GM12878 (cell line): ENCODE data around the gene CTSC. TPM values are rescaled to one million over a fixed set of nuclear protein-coding genes. Genes with fewer than 3 reads are reported as not detected.

Source experiments
- ATAC-seq: fragments of 200-7000 bp; cut with Tn5 transposase; 3 replicates; pipeline ENCODE4 v1.9.1; 2020; ENCODE audit warnings: mild to moderate bottlenecking, moderate library complexity
- BruUV-seq: library from RNA; stranded (reverse); fragments of 400-500 nt; replicated peaks from 2 replicates; lab custom pipeline; 2021; lab: Mats Ljungman, UMichigan
- CTCF ChIA-PET: fragments of 300-600 bp; sonication (Branson Sonifier 250); formaldehyde crosslinking; extraction: SDS; loops from one replicate; lab custom pipeline; 2021; ENCODE audit warnings: inconsistent platforms; lab: Yijun Ruan, JAX
- POLR2A ChIA-PET: fragments of 350-600 bp; formaldehyde crosslinking; extraction: SDS; loops from one replicate; lab custom pipeline; 2021; ENCODE audit warnings: inconsistent platforms; lab: Charles Lee
- RAD21 ChIA-PET: fragments of 300-600 bp; sonication (Branson Sonifier 250); formaldehyde crosslinking; loops from one replicate; lab custom pipeline; 2023; ENCODE audit warnings: antibody characterized with exemption; ENCODE audit not compliant: unreplicated experiment; lab: Charles Lee
- SMC1A ChIA-PET: fragments of 300-600 bp; sonication (Branson Sonifier 250); formaldehyde crosslinking; loops from one replicate; lab custom pipeline; 2023; ENCODE audit not compliant: unreplicated experiment, uncharacterized antibody; lab: Charles Lee
- DNase-seq: peaks from one replicate; pipeline ENCODE4 v3.0.0-alpha.2; 2011; ENCODE audit warnings: low read depth, low spot score
- FAIRE-seq: peaks from 3 replicates; lab custom pipeline; 2011; peaks lifted over from hg19 to GRCh38; lab: Jason Lieb, UNC
- H2AFZ ChIP-seq: 2 replicates; pipeline ENCODE4 v1.6.0; 2011; ENCODE audit warnings: low read depth, low read length, control low read depth; ENCODE audit not compliant: control insufficient read depth
- H3K27ac ChIP-seq: 2 replicates; pipeline ENCODE4 v1.5.1; 2011; ENCODE audit warnings: control low read depth; ENCODE audit not compliant: control insufficient read depth, insufficient read depth
- H3K27me3 ChIP-seq, 2 experiments: replicated peaks in 1 of 2; 2 replicates each; pipeline versions ENCODE4 v1.6.0 to v1.6.1; 2011; ENCODE audit warnings: low read length in 1 of 2; ENCODE audit not compliant: control insufficient read depth in 2 of 2, insufficient read depth in 2 of 2
- H3K36me3 ChIP-seq, 2 experiments: 2 replicates each; pipeline ENCODE4 v1.5.1; 2011; ENCODE audit warnings: low read length in 1 of 2; ENCODE audit not compliant: control insufficient read depth in 2 of 2, insufficient read depth in 2 of 2
- H3K4me1 ChIP-seq: 2 replicates; pipeline ENCODE4 v1.6.1; 2011; ENCODE audit warnings: mild to moderate bottlenecking, low read length, moderate library complexity, mixed read lengths; ENCODE audit not compliant: control insufficient read depth, insufficient read depth
- H3K4me2 ChIP-seq: 2 replicates; pipeline ENCODE4 v1.6.0; 2011; ENCODE audit warnings: control low read depth; ENCODE audit not compliant: control insufficient read depth, insufficient read depth
- H3K4me3 ChIP-seq: fragments of 200-600 bp; sonication (generic); 2 replicates; pipeline ENCODE4 v1.5.1; 2016
- H3K79me2 ChIP-seq: 2 replicates; pipeline ENCODE4 v1.6.0; 2011; ENCODE audit warnings: low read length; ENCODE audit not compliant: control insufficient read depth, insufficient read depth
- H3K9ac ChIP-seq: 2 replicates; pipeline ENCODE4 v1.8.0; 2011; ENCODE audit warnings: low read length, control low read depth, mixed read lengths; ENCODE audit not compliant: control insufficient read depth, insufficient read depth
- H3K9me3 ChIP-seq: replicated peaks from 3 replicates; pipeline ENCODE4 v1.5.1; 2011; ENCODE audit warnings: mild to moderate bottlenecking, low read length; ENCODE audit not compliant: control insufficient read depth, insufficient read depth
- H4K20me1 ChIP-seq: 2 replicates; pipeline ENCODE4 v1.6.0; 2011; ENCODE audit not compliant: control insufficient read depth, insufficient read depth
- CBX5 ChIP-seq: sonication (generic); IDR thresholded peaks from 2 replicates; pipeline ENCODE4 v1.6.1; 2016; ENCODE audit warnings: low read depth, moderate library complexity, mild to moderate bottlenecking, inconsistent platforms
- CEBPB ChIP-seq, 2 experiments: fragments of 150-350 bp in 1 of 2; IDR thresholded peaks; 2 replicates each; pipeline ENCODE4 v1.6.1; 2012 to 2014; ENCODE audit warnings: low read depth in 2 of 2, low read length in 2 of 2, borderline replicate concordance in 1 of 2, inconsistent platforms in 1 of 2
- CHD4 ChIP-seq: fragments of 200-600 bp; sonication (generic); IDR thresholded peaks from 2 replicates; pipeline ENCODE4 v1.6.1; 2016; ENCODE audit warnings: mild to moderate bottlenecking
- CREB1 ChIP-seq: IDR thresholded peaks from 2 replicates; pipeline ENCODE4 v1.6.1; 2012; ENCODE audit warnings: low read depth, mild to moderate bottlenecking, inconsistent platforms
- FOS ChIP-seq: IDR thresholded peaks from 3 replicates; pipeline ENCODE4 v1.6.1; 2011; ENCODE audit warnings: borderline replicate concordance; ENCODE audit not compliant: insufficient read length; ENCODE audit errors: extremely low read depth
- FOXM1 ChIP-seq: IDR thresholded peaks from 2 replicates; pipeline ENCODE4 v1.6.1; 2012; ENCODE audit warnings: low read depth, mild to moderate bottlenecking, inconsistent platforms, low read length, moderate library complexity
- NFYA ChIP-seq: IDR thresholded peaks from 2 replicates; pipeline ENCODE4 v1.6.1; 2011; ENCODE audit warnings: low read depth, mild to moderate bottlenecking, low read length, improper control_type of control experiment, borderline replicate concordance
- POLR2AphosphoS5 ChIP-seq: IDR thresholded peaks from 2 replicates; pipeline ENCODE4 v1.6.1; 2011; ENCODE audit warnings: mild to moderate bottlenecking, low read length, inconsistent platforms
- SMAD5 ChIP-seq: IDR thresholded peaks from 2 replicates; pipeline ENCODE4 v1.6.1; 2016; ENCODE audit warnings: antibody characterized with exemption, low read depth
- TBL1XR1 ChIP-seq: IDR thresholded peaks from 2 replicates; pipeline ENCODE4 v1.6.1; 2012; ENCODE audit warnings: low read depth, low read length, improper control_type of control experiment
- TCF7 ChIP-seq: IDR thresholded peaks from 2 replicates; pipeline ENCODE4 v1.6.1; 2014; ENCODE audit warnings: antibody characterized with exemption, borderline replicate concordance
- YBX1 ChIP-seq: fragments of 450-650 bp; IDR thresholded peaks from 2 replicates; pipeline ENCODE4 v1.6.1; 2016; ENCODE audit warnings: antibody characterized with exemption
- ZBED1 ChIP-seq: IDR thresholded peaks from 2 replicates; pipeline ENCODE4 v1.6.1; 2016; ENCODE audit warnings: borderline replicate concordance
- ZNF217 ChIP-seq: fragments of 450-650 bp; IDR thresholded peaks from 2 replicates; pipeline ENCODE4 v1.6.1; 2017; ENCODE audit warnings: antibody characterized with exemption, mild to moderate bottlenecking
- WGBS: methylation state at CpG from one replicate; pipeline ENCODE4 v1.1.6; 2016; ENCODE audit warnings: low lambda C conversion rate; ENCODE audit not compliant: insufficient replicate concordance, insufficient coverage; ENCODE audit errors: missing lambda C conversion rate; 5-methylcytosine and 5-hydroxymethylcytosine counted together
- in situ Hi-C: fragments of 300-500 bp; cut with MboI; formaldehyde crosslinking; loops from 9 replicates; pipeline ENCODE4 v1.14.3; 2018; ENCODE audit warnings: mixed read lengths
- intact Hi-C: fragments of 100-400 bp; cut with micrococcal nuclease; formaldehyde crosslinking; loops from one replicate; pipeline ENCODE4 v1.14.2; 2022; ENCODE audit not compliant: unreplicated experiment
- polyA plus RNA-seq, 11 experiments: library from polyadenylated mRNA; depleted of rRNA in 4 of 11; unstranded in 6 of 11; stranded (reverse) in 5 of 11; fragments of >200 nt; fragmentation: Nextera tagmentation in 4 of 11; fragmentation: Illumina TruSeq in 1 of 11; extraction: Ambion mirVana in 4 of 11; extraction: Trizol in 1 of 11; gene quantifications; 1 replicate in 1 of 11; 2 replicates in 10 of 11; pipeline versions ENCODE4 v1.2.1 to v1.2.3, GENCODE V29; 2011 to 2016; ENCODE audit warnings: inconsistent platforms in 2 of 11, missing spikeins in 2 of 11, low read depth in 1 of 11
- total RNA-seq, 4 experiments: library from RNA; depleted of rRNA in 3 of 4; stranded (reverse); fragments of >200 nt in 3 of 4; fragmentation: Illumina TruSeq in 1 of 4; extraction: Trizol in 1 of 4; gene quantifications; 2 replicates each; pipeline versions ENCODE4 v1.2.1 to v1.2.3, GENCODE V29; 2013 to 2021

CTSC gene
- total and polyA plus RNA-seq, 10 of the 15 experiments (the other 5 are each of a cell fraction or from before 2014, with no cell fraction given): 289 to 1,123 (median 430) TPM

DNA sequence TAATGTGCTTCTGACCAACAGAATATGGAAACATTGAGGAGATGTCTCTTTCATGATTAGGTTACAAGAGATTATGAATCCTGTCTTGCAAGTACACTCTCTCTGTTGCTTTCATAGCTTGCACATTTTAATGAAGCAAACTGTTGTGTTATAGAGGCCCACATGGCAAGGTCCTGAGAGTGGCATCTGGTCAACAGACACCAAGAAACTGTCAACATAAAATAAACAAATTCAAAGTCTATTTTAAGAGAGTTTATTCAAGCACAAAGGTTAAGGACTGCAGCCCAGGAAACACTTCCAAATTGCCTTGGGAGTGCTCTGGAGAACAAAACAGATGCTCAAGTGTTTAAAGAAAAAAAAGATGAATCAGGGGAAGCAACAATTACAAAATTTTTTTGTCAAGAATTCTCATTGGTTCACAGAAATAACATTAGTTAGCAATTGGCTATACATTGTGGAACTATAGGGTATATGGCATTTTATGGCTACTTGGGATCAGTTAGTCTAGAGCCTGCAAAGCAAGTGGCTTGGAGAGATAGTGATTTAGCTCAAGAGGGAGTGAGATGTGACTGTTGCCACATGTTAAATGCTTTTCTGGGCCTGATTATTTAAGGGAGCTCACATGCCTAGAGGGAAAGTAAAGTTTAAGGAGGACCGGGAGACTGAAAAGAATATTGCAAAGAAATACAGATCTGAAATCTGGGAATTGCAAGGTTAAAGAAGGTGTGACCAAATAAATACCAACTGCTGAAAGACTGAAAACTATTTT is 54.6 kb downstream of the CTSC start:
- Histone ChIP-seq H3K79me2 (no peaks in the 10 kb centered on the region), H3K9me3 (no peaks in the 10 kb centered on the region), H3K4me2 (no peak overlapping the region), H2AFZ (no peak overlapping the region), H3K9ac (no peak overlapping the region), H3K4me1 (no peaks in the 10 kb centered on the region), H3K27me3 (no peaks in the 10 kb centered on the region), H3K36me3 (peaks cover 0 to 6% of the 10 kb centered on the region in 2 experiments; a peak in 1 of 4 replicates), H3K4me3 (no peak overlapping the region), H3K27ac (no peak overlapping the region), H4K20me1 (no peaks in the 10 kb centered on the region)
- ChIA-PET POLR2A (interaction anchor here (0.5 kb wide), 1 partner anchor 19 kb away, joined by 7 read pairs; no protein-coding TSS in a partner anchor), RAD21 (no interaction called here), SMC1A (interaction anchor here (0.7 to 3.0 kb wide), 6 partner anchors 12 to 388 kb away, joined by 3 to 13 read pairs (median 4); no protein-coding TSS in a partner anchor), CTCF (interaction anchor here (0.7 to 2.2 kb wide), 6 partner anchors 13 to 266 kb away, joined by 3 to 23 read pairs (median 6); no protein-coding TSS in a partner anchor)
- BruUV-seq: no TSS peak
- DNase-seq (no peak), ATAC-seq (no peak), FAIRE-seq (no peak)
- 93% methylated on average over 1 of the region's 1 CpG for WGBS
- TF ChIP-seq TBL1XR1 (no peak), CEBPB (IDR thresholded peaks at IDR 0.05; ENCODE audit: borderline replicate concordance in 1 of 2, low read depth in 2 of 2, low read length in 2 of 2) (no peak), CHD4 (no peak), SMAD5 (no peak), CBX5 (no peak), NFYA (no peak), ZNF217 (no peak), FOXM1 (no peak), CREB1 (no peak), YBX1 (no peak), ZBED1 (no peak), POLR2AphosphoS5 (no peak), FOS (no peak), TCF7 (no peak)
- intact Hi-C loops (loop anchor here (5.0 kb wide), 1 partner anchor 181 kb away; no protein-coding TSS in a partner anchor), in situ Hi-C loops (no loop called here)
